Left ventricle myocardium superior (tissue), 1 donor: Measurements from ENCODE around the gene MB21D2. TPM values are rescaled to one million over a fixed set of nuclear protein-coding genes. Genes with fewer than 3 reads are reported as not detected.

Experiments
- ATAC-seq: fragments of 200-7000 bp; cut with Tn5 transposase; one replicate; pipeline ENCODE4 v1.9.1; 2020; ENCODE audit warnings: mild to moderate bottlenecking, moderate library complexity
- DNase-seq: peaks from one replicate; pipeline ENCODE4 v3.0.0-alpha.2; 2020
- intact Hi-C: fragments of 100-400 bp; cut with micrococcal nuclease; formaldehyde crosslinking; loops from one replicate; pipeline ENCODE4 v1.11.0; 2022
- total RNA-seq: library from RNA; stranded (reverse); fragmentation: NEBNext Ultra II Directional; extraction: Animal tissue kit (Norgen Biotek cat#: 25700); gene quantifications from one replicate; pipeline ENCODE4 v1.2.1, GENCODE V29; 2021
- donor health status: DM: no; HTN: yes; CAD: no; lungs with severe emphysema.

Gene MB21D2
- total RNA-seq, 1 donor from 2014 or later = 1.8 TPM

DNA sequence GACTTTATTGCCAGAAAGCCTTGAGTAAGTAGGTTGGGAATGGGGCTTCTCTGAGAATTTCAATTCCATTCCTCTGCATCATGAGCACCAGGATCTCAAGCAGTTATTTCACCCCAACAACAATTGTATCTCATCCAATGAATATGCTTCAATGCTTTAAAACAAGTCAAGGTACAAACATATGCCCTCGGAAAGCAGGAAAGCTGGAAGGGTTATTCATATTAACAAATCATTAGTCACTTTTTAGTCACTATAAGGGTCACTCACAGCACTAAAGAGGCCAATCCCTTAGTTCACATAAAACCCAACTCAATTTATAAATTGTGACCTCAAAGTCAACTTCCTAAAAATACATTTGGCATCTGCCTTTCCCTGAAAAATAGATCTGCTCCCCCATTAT is 16.2 kb downstream of the MB21D2 start:
- DNase-seq (no peak), ATAC-seq (no peak)
- intact Hi-C loops = no loop called here

GRCh38 chr3:192899540-192899982 is 18.1 kb downstream of the MB21D2 start:
- intact Hi-C loops = no loop called here
- ATAC-seq (peak; percentile 41), DNase-seq (no peak)

GRCh38 chr3:192897005-192897404 is 20.7 kb downstream of the MB21D2 start:
- intact Hi-C loops = no loop called here
- ATAC-seq = no peak
- DNase-seq = no peak

- DNase-seq (no peak), ATAC-seq (no peak)
- intact Hi-C loops = no loop called here
These were observed 21.4 kb downstream of the MB21D2 start for GRCh38 chr3:192896208-192896607.

DNA sequence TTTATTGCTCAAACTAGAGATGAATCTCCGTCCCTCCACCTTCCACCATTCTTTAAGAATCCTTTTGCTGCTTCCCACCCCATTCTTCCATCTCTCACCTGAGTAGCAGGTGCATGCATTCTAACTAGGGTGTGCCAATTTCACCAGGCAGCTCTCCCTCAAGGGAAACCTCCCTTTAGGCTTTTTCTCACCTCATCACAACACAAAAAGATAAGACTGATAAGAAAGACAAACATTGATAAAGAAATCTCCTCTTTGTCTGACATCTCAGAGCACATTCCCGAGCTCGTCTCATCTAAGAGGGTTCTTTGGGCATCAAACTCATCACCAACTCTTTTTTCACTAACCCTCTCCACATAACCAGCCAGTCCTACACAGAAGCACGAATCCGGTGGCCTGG is 23.0 kb downstream of the MB21D2 start:
- ATAC-seq (no peak), DNase-seq (no peak)
- intact Hi-C loops = no loop called here

- peak; percentile 36 for DNase-seq
These were observed 24.5 kb downstream of the MB21D2 start for GRCh38 chr3:192892981-192893700.

DNA sequence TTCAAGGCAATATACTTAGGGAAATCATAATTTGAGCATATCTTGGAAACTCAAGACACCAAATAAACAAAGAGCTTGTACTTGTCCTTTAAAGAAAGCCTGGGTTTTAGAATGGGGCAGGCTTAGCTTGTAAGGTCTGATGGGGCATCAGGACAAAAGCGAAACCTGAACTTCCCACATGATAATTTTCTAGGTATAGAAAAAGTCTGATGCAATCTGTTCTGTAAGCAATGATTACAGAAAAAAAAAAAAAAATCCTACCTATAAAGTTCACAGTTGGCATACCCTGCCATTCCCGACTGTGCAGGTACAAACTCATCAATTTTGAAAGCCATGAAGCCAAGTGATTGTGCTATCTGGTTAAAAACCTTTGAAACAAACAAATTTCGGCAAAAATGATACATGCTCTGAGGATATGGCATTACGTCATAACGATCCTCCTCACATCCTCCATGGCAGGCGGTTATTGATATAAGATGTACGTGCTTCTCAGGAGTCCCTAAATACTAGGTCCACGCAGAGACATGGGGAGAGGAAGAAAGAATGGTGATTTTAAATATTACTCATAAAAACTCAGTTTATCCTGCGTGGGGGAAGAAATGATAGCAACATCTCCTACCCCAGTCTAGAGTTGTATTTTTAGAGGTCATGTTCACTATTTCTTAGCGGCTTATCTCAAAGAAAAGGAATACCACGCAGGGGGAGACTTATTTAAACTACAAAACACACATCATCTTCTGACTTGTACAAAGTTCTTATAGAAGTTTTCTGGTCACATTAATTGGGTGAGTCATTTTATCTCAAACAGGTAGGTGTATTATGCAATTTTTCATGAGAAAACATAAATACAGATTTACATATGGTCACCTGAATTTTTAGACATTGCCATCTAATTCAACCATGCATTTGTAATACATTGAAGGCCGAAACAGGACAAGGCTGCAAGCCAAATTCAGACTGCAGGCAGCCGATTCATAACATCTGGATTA is 27.0 kb downstream of the MB21D2 start:
- intact Hi-C loops = no loop called here
- DNase-seq = no peak
- ATAC-seq = no peak

More at GRCh38 chr3:192892981-192893700, 24.5 kb downstream of the MB21D2 start:
- intact Hi-C loops = no loop called here
- ATAC-seq = peak; percentile 67

GRCh38 chr3:192889679-192890078 is 28.0 kb downstream of the MB21D2 start:
- ATAC-seq (peak; percentile 10), DNase-seq (no peak)
- intact Hi-C loops = no loop called here

DNA sequence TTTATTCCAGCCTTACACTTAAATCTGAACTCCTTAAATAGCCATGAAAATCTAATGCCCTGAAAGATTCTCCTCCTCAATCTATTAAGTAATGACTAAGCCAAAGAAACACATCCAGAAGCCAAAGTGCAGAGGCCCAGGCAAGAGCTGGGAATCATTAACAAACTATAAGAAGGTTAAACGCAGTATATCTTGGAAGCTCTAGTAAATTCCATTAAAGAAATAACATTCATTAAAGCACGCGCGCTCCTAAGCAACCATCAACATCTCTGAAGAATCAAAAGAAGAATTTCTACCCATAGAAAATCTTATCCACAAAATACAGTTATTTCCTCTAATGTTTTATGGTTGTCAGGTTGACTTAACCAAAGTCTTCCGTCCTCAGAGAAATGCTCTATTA is 29.5 kb downstream of the MB21D2 start:
- ATAC-seq = no peak
- intact Hi-C loops = no loop called here
- DNase-seq = no peak

DNA sequence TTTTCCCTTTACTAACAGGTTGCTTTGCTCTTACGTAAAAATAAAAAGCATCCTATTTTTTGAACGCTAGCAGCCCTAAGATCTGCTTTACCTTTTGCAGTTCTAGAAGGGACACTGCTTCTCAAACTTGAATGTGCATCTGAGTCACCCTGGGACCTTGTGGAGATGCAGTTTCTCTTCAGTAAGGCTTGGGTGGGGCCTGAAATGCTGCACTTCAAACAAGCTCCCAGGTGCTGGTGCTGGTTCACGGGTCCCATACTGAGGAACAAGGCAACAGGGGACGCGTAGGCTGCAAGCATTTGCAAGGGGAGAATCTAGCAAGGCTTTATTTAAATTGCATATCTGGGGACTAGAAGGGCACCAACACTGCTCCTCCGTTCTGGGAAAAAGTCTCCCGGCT is 30.0 kb downstream of the MB21D2 start:
- no peak for ATAC-seq
- no peak for DNase-seq
- intact Hi-C loops = no loop called here

- DNase-seq (no peak), ATAC-seq (peak; percentile 71)
- intact Hi-C loops = no loop called here
These were observed 30.6 kb downstream of the MB21D2 start for GRCh38 chr3:192887047-192887446.

DNA sequence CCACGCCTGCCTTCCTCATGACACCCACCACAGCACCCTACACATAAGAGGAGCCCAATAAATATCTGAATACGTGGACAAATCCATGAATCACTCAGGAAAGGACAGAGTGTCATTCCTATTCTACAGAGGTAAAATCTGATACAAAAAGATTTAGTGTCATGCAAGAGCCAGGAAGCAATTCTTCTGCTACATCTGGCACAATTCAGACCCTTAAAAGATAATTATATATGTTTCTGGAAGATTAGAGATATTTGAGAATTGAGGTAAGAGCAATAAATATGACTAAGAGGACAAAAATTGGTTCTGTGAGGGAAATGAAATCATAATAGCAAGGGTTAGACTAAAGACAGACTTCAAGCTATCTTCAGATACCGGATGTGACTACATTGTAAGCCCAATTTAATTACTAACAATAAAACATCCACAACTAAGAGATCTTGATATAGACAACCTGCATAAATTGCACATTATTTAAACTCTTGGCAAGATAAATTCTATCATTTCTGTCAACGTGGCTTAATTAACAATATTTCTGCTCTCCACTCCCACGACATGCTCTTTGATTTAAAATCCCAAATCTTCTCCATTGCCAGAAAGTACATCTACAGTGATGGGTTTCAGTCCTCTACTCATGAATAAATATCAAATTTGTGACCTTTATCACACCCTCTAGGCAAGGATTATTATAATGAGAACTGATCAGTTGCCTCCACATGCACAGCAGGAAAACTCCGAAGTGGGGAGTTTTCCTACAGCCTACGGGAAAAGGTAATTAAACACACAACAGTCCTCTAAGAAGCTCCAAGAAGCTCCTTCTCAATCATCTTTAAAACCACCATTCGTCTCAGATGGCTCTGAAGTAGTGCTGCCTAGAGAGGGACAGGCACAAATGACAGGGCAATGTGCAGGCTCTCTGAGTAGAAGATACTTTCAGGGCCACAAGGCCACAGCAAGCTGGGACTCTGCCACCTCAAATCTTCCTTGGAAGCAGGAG is 32.6 kb downstream of the MB21D2 start:
- ATAC-seq = no peak
- intact Hi-C loops = no loop called here
- no peak for DNase-seq

- intact Hi-C loops = no loop called here
- ATAC-seq = no peak
- no peak for DNase-seq
These were observed 34.1 kb downstream of the MB21D2 start for GRCh38 chr3:192883512-192883911.

DNA sequence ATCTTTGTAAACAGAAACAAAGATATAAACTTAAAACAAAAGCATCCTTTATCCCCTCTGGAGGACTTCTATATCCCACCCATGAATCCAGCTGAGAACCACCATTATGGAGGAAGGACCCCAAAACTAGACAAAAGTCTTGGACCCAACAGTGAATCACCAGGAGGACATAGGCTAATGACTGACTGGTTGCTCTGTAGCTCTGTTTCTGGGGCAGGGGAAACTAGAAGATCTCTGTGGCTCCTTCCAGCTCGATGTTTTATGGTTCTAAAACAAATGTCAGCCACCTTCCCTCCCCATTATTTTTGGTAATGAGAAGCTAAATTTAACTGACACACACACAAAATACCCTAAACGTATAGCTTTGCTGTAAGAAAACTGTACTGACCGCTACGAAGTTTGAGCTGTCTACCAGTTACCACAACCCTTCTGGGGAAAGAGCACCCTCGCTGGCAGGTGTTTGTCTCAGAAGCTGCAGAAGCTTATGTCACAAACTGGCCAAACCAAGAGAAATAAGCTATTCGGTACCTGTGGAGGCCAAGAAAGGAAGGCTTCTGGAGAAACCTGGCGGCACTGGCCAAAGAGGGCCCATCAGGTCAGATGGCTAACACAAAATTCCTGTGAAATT is 36.4 kb downstream of the MB21D2 start:
- no peak for ATAC-seq
- intact Hi-C loops = no loop called here
- no peak for DNase-seq

DNA sequence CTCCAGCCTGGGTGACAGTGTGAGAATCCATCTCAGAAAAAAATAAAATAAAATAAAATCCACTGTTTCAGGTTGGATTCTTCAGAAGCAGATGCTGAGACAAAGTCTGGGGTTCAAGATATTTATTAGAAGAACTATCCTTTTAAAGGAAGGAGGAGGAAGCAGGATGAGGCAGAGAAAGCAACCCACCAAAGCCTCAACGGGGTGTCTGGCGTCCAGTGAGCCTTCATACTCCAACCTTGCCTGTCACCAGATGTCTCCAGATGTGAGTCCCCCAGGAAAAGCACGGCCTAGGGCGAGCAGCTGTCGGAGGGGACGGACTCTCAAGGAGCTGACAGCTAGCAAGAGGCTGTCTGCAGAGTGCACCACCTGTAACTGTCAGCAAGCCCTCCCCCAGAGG is 37.3 kb downstream of the MB21D2 start:
- ATAC-seq (no peak), DNase-seq (no peak)
- intact Hi-C loops = no loop called here

DNA sequence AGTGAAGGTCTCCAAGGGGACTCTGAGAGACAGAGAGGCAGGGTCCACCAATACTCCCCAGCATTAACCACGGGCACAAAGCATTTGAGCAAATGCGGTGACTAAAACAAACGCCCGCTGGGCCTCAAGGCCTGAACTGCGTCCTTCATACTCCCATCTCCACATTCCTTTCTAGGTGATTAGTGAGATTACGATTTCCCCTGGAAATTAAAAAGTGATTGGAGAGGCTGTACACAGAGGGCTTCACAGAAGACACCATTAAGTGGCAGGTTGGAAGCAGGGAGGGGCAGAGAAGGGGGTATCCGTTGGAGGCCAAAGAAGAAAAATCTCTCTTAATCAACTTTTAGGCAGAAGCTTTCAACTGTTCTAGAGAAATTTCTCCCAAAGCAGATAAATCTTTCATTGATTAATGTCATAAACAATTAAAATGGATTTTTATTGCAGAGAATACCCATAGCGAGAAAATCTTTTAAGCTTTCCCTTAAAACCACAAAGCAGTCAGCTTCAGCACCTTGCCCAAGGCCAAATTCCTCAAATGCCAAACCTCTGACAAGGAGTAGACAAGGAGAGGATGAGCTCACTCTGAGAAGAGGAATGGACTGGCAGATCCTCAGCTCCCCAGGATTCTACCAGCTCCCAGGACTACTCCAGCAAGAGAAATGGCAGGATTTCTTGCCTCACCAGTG is 38.2 kb downstream of the MB21D2 start:
- DNase-seq (no peak), ATAC-seq (peak; percentile 63)
- intact Hi-C loops = no loop called here

DNA sequence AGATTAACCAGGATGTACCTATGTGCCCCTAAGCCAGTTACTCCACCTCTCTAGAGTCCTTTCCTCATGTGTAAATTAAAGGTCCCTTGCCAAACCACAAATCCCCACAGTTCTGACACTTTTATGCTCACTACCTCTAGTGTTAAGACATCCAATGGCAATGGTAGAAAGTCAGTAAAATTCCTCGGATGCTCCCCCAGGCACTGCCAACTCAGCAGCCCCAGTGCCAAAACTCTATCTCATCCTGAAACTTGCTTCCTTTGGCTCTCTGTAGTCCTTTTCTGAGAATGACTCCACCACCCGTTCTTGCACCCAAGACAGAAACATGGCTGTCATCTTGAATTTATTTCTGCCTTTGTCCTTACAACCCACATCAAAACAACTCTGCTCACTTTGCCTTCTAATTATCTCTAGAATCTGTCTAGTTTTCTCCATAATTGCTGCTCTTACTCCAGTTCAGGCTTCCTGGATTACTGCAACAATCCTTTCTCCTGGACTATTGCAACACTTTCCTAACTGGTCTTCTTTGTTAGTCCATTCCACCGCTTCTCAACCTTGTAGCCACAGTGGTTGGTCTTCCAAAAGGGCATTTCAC is 41.6 kb downstream of the MB21D2 start:
- DNase-seq (no peak), ATAC-seq (no peak)
- intact Hi-C loops = no loop called here

DNA sequence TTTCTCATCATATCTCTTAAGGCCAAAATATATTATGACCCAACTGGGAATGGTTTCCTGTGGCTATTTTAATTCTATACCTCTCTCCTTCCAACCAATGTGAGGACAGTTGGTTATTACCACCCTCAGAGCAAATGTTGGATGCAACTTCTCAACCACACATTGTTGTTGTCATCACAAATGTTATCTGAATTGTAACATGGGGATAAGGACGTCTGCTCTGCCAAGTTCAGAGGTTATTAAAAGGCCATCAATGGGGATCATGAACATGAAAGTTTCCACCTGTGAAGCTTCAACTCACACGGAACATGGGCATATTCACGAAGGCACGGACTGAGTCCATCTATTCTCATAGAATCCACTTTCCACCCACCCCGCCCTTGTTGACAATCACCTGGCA is 46.8 kb downstream of the MB21D2 start:
- ATAC-seq (peak; percentile 60), DNase-seq (no peak)
- intact Hi-C loops = no loop called here
